Activated CD8-positive, alpha-beta memory T cell treated with anti-CD3 and anti-CD28 coated beads, Interleukin-2, amount 50 U/mL, for 1 hour (primary cell): ENCODE data around the gene GPRC5C.

ENCODE experiments used
- DNase-seq: peaks from one replicate; pipeline ENCODE4 v3.0.0-alpha.2; 2020; ENCODE audit errors: extremely low read depth

GPRC5C gene

GRCh38 chr17:74452841-74453661 is 21.2 kb downstream of the GPRC5C start:
- DNase-seq, result no peak

- DNase-seq, result no peak
Observed at GRCh38 chr17:74453665-74454196, 21.8 kb downstream of the GPRC5C start.

- DNase-seq, result no peak
Observed at GRCh38 chr17:74454197-74455024, 22.5 kb downstream of the GPRC5C start.

GRCh38 chr17:74455025-74455545 is 23.2 kb downstream of the GPRC5C start:
- DNase-seq, result no peak

GRCh38 chr17:74455821-74456220 is 23.9 kb downstream of the GPRC5C start:
- DNase-seq, result no peak

GRCh38 chr17:74457146-74457819 is 25.4 kb downstream of the GPRC5C start:
- DNase-seq, result no peak

GRCh38 chr17:74457820-74458166 is 25.9 kb downstream of the GPRC5C start:
- DNase-seq, result no peak

GRCh38 chr17:74458835-74459234 is 26.9 kb downstream of the GPRC5C start:
- DNase-seq, result no peak

GRCh38 chr17:74459622-74460021 is 27.7 kb downstream of the GPRC5C start:
- no peak for DNase-seq

GRCh38 chr17:74460241-74460640 is 28.4 kb downstream of the GPRC5C start:
- no peak for DNase-seq

- no peak for DNase-seq
Observed at GRCh38 chr17:74460996-74461395, 29.1 kb downstream of the GPRC5C start.

GRCh38 chr17:74461611-74462010 is 29.7 kb downstream of the GPRC5C start:
- no peak for DNase-seq

GRCh38 chr17:74464730-74465377 is 33.0 kb downstream of the GPRC5C start:
- DNase-seq, result no peak

- DNase-seq, result no peak
Observed at GRCh38 chr17:74465378-74466110, 33.7 kb downstream of the GPRC5C start.

- DNase-seq, result no peak
Observed at GRCh38 chr17:74466111-74466827, 34.4 kb downstream of the GPRC5C start, which contains the start of gene CD300A. Gene CD300A (plus strand): TSS chr17:74466634. CDS start chr17:74466704, 70 bp downstream.

GRCh38 chr17:74466828-74467184 is 34.9 kb downstream of the GPRC5C start:
- DNase-seq, result no peak

- DNase-seq, result no peak
Observed at GRCh38 chr17:74467221-74467951, 35.5 kb downstream of the GPRC5C start.

GRCh38 chr17:74471341-74471740 is 39.5 kb downstream of the GPRC5C start:
- DNase-seq, result no peak

- no peak for DNase-seq
Observed at GRCh38 chr17:74472890-74473289, 41.0 kb downstream of the GPRC5C start.
